Liver (tissue), 9 donors: Measurements from ENCODE around the gene MANBA. TPM values are rescaled to one million over a fixed set of nuclear protein-coding genes. Genes with fewer than 3 reads are reported as not detected.

Experiments
- DNase-seq: peaks from one replicate; pipeline ENCODE4 v3.0.0-alpha.2; 2017; ENCODE audit warnings: low spot score
- H3K27ac ChIP-seq, 2 donors: one replicate each; pipeline ENCODE4 v1.7.0; 2013; ENCODE audit warnings: inconsistent platforms in 2 of 2, low read length in 2 of 2, control low read depth in 1 of 2, low read depth in 1 of 2, mild to moderate bottlenecking in 1 of 2
- H3K27me3 ChIP-seq, 4 donors: one replicate each; pipeline versions ENCODE4 v1.6.1 to v1.7.0; 2013; ENCODE audit warnings: low read length in 3 of 4, inconsistent platforms in 1 of 4, mild to moderate bottlenecking in 1 of 4, moderate library complexity in 1 of 4; ENCODE audit not compliant: control insufficient read depth in 4 of 4, insufficient read depth in 4 of 4
- H3K36me3 ChIP-seq, 4 donors: one replicate each; pipeline versions ENCODE4 v1.6.1 to v1.7.0; 2013; ENCODE audit warnings: low read length in 3 of 4, mild to moderate bottlenecking in 3 of 4, low read depth in 1 of 4, moderate library complexity in 1 of 4; ENCODE audit not compliant: control insufficient read depth in 4 of 4, insufficient read depth in 3 of 4
- H3K4me1 ChIP-seq, 4 donors: one replicate each; pipeline versions ENCODE4 v1.6.1 to v1.7.0; 2013; ENCODE audit warnings: low read length in 3 of 4, mild to moderate bottlenecking in 3 of 4, moderate library complexity in 1 of 4; ENCODE audit not compliant: control insufficient read depth in 4 of 4, insufficient read depth in 4 of 4
- H3K4me3 ChIP-seq, 3 donors: one replicate each; pipeline versions ENCODE4 v1.6.1 to v1.7.0; 2013; ENCODE audit warnings: low read length in 3 of 3, control low read depth in 1 of 3, low read depth in 1 of 3, mild to moderate bottlenecking in 1 of 3
- H3K9ac ChIP-seq, 2 donors: one replicate each; pipeline ENCODE4 v1.7.0; 2013; ENCODE audit warnings: low read length in 2 of 2, mild to moderate bottlenecking in 2 of 2, moderate library complexity in 2 of 2, control low read depth in 1 of 2, low read depth in 1 of 2
- H3K9me3 ChIP-seq, 4 donors: one replicate each; pipeline versions ENCODE4 v1.6.1 to v1.7.0; 2013; ENCODE audit warnings: low read length in 3 of 4; ENCODE audit not compliant: control insufficient read depth in 4 of 4
- ATF3 ChIP-seq: IDR thresholded peaks from 2 replicates; pipeline ENCODE4 v1.6.1; 2016; ENCODE audit warnings: antibody characterized with exemption
- CTCF ChIP-seq: fragments of 150-350 bp; IDR thresholded peaks from 2 replicates; pipeline ENCODE4 v1.5.1; 2017; ENCODE audit warnings: improper control_type of control experiment, low read depth, low read length; ENCODE audit not compliant: missing input control
- EGR1 ChIP-seq, 2 donors: IDR thresholded peaks; 2 replicates each; pipeline ENCODE4 v1.6.1; 2016 to 2018; ENCODE audit warnings: antibody characterized with exemption in 2 of 2, low read depth in 2 of 2
- FOXA1 ChIP-seq: IDR thresholded peaks from 2 replicates; pipeline ENCODE4 v1.6.1; 2016; ENCODE audit warnings: antibody characterized with exemption
- FOXA2 ChIP-seq: IDR thresholded peaks from 2 replicates; pipeline ENCODE4 v1.6.1; 2016; ENCODE audit warnings: antibody characterized with exemption
- GABPA ChIP-seq, 2 donors: IDR thresholded peaks in 1 of 2; conservative IDR thresholded peaks in 1 of 2; 2 replicates each; pipeline ENCODE4 v1.6.1; 2016; ENCODE audit warnings: antibody characterized with exemption in 2 of 2, mild to moderate bottlenecking in 1 of 2, moderate library complexity in 1 of 2
- HNF4A ChIP-seq, 2 donors: conservative IDR thresholded peaks; 2 replicates each; pipeline ENCODE4 v1.6.1; 2016; ENCODE audit warnings: antibody characterized with exemption in 2 of 2, mild to moderate bottlenecking in 2 of 2
- JUND ChIP-seq, 2 donors: IDR thresholded peaks; 2 replicates each; pipeline ENCODE4 v1.6.1; 2016; ENCODE audit warnings: antibody characterized with exemption in 2 of 2
- NR2F2 ChIP-seq: IDR thresholded peaks from 2 replicates; pipeline ENCODE4 v1.6.1; 2016; ENCODE audit warnings: antibody characterized with exemption
- RAD21 ChIP-seq, 2 donors: IDR thresholded peaks; 2 replicates each; pipeline ENCODE4 v1.6.1; 2016; ENCODE audit warnings: antibody characterized with exemption in 2 of 2, mild to moderate bottlenecking in 2 of 2
- RXRA ChIP-seq, 2 donors: IDR thresholded peaks; 2 replicates each; pipeline ENCODE4 v1.6.1; 2017 to 2018; ENCODE audit warnings: antibody characterized with exemption in 2 of 2, mild to moderate bottlenecking in 1 of 2
- SP1 ChIP-seq: IDR thresholded peaks from 2 replicates; pipeline ENCODE4 v1.6.1; 2018; ENCODE audit warnings: antibody characterized with exemption, mild to moderate bottlenecking
- TAF1 ChIP-seq: conservative IDR thresholded peaks from 2 replicates; pipeline ENCODE4 v1.6.1; 2016; ENCODE audit warnings: antibody characterized with exemption, mild to moderate bottlenecking
- YY1 ChIP-seq: IDR thresholded peaks from 2 replicates; pipeline ENCODE4 v1.6.1; 2016; ENCODE audit warnings: antibody characterized with exemption, mild to moderate bottlenecking
- ZBTB33 ChIP-seq: IDR thresholded peaks from 2 replicates; pipeline ENCODE4 v1.6.1; 2016; ENCODE audit warnings: antibody characterized with exemption
- WGBS: extraction: QIAGEN DNeasy Blood & Tissue Kit; methylation state at CpG from one replicate; pipeline ENCODE4 v1.1.7; 2013; 5-methylcytosine and 5-hydroxymethylcytosine counted together
- polyA plus RNA-seq, 2 donors: library from polyadenylated mRNA; stranded (reverse) in 1 of 2; unstranded in 1 of 2; fragments of 200-250 nt in 1 of 2; fragments of >200 nt in 1 of 2; fragmentation: Nextera tagmentation in 1 of 2; extraction: Ambion mirVana in 1 of 2; gene quantifications; one replicate each; pipeline versions ENCODE4 v1.2.1 to v1.2.3, GENCODE V29; 2013 to 2015
- total RNA-seq, 2 donors: library from RNA; depleted of rRNA; stranded (reverse); fragments of >200 nt; gene quantifications; one replicate each; pipeline ENCODE4 v1.2.3, GENCODE V29; 2014
- TF ChIP-seq, protein P1 (sequence below): IDR thresholded peaks from 2 replicates; pipeline ENCODE4 v1.6.1; 2016; ENCODE audit warnings: antibody characterized with exemption, mild to moderate bottlenecking
- TF ChIP-seq, protein P2 (sequence below): IDR thresholded peaks from 2 replicates; pipeline ENCODE4 v1.6.1; 2016; ENCODE audit warnings: antibody characterized with exemption
- donor health status: healthy.
- donor health status: healthy.
- donor health status: healthy.
- donor health status: healthy.
- donor health status: healthy.

MANBA gene
- total and polyA plus RNA-seq, 4 donors: 7.1 to 24.2 (median 15.5) TPM

GRCh38 chr4:102599455-102599854 lies 161.3 kb downstream of the MANBA start:
- WGBS: 94% methylated on average over 4 of the region's 4 CpGs
- no peaks in the 10 kb centered on the region for H3K27me3 ChIP-seq
- H3K9me3 ChIP-seq: no peaks in the 10 kb centered on the region
- no peak overlapping the region for H3K4me3 ChIP-seq
- TF ChIP-seq, protein P1, sequence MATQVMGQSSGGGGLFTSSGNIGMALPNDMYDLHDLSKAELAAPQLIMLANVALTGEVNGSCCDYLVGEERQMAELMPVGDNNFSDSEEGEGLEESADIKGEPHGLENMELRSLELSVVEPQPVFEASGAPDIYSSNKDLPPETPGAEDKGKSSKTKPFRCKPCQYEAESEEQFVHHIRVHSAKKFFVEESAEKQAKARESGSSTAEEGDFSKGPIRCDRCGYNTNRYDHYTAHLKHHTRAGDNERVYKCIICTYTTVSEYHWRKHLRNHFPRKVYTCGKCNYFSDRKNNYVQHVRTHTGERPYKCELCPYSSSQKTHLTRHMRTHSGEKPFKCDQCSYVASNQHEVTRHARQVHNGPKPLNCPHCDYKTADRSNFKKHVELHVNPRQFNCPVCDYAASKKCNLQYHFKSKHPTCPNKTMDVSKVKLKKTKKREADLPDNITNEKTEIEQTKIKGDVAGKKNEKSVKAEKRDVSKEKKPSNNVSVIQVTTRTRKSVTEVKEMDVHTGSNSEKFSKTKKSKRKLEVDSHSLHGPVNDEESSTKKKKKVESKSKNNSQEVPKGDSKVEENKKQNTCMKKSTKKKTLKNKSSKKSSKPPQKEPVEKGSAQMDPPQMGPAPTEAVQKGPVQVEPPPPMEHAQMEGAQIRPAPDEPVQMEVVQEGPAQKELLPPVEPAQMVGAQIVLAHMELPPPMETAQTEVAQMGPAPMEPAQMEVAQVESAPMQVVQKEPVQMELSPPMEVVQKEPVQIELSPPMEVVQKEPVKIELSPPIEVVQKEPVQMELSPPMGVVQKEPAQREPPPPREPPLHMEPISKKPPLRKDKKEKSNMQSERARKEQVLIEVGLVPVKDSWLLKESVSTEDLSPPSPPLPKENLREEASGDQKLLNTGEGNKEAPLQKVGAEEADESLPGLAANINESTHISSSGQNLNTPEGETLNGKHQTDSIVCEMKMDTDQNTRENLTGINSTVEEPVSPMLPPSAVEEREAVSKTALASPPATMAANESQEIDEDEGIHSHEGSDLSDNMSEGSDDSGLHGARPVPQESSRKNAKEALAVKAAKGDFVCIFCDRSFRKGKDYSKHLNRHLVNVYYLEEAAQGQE: no peak
- TF ChIP-seq GABPA (IDR thresholded peaks at IDR 0.05 in 1 of 2, conservative IDR thresholded peaks at IDR 0.05 in 1 of 2) (no peak), HNF4A (conservative IDR thresholded peaks at IDR 0.05) (no peak), JUND (IDR thresholded peaks at IDR 0.05) (no peak), CTCF (no peak), RXRA (IDR thresholded peaks at IDR 0.05) (no peak), FOXA1 (no peak), NR2F2 (no peak), FOXA2 (no peak), TAF1 (no peak), EGR1 (IDR thresholded peaks at IDR 0.05; ENCODE audit: low read depth in 2 of 2) (no peak), ATF3 (no peak), SP1 (no peak), RAD21 (IDR thresholded peaks at IDR 0.05) (no peak)
- TF ChIP-seq, protein P2, sequence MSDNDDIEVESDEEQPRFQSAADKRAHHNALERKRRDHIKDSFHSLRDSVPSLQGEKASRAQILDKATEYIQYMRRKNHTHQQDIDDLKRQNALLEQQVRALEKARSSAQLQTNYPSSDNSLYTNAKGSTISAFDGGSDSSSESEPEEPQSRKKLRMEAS: no peak
- no peak overlapping the region for H3K27ac ChIP-seq
- DNase-seq: no peak
- no peak overlapping the region for H3K9ac ChIP-seq
- H3K4me1 ChIP-seq: no peaks in the 10 kb centered on the region
- peaks cover 5 to 53% (median 45%) of the 10 kb centered on the region in 4 donors for H3K36me3 ChIP-seq

GRCh38 chr4:102598762-102599374 lies 161.9 kb downstream of the MANBA start:
- Histone ChIP-seq H3K4me3 (no peak overlapping the region), H3K36me3 (peaks cover 5 to 53% (median 47%) of the 10 kb centered on the region in 4 donors), H3K9ac (no peak overlapping the region), H3K4me1 (no peaks in the 10 kb centered on the region), H3K27ac (no peak overlapping the region), H3K27me3 (no peaks in the 10 kb centered on the region), H3K9me3 (no peaks in the 10 kb centered on the region)
- DNase-seq: no peak
- WGBS: 88% methylated on average over 6 of the region's 6 CpGs
- TF ChIP-seq ATF3 (no peak), ZBTB33 (no peak), CTCF (no peak), YY1 (no peak), TAF1 (no peak), NR2F2 (no peak), FOXA1 (no peak)
- TF ChIP-seq, protein P2: no peak
